Measurements from ENCODE around the gene ZMYM4.
"Not testable (repeated sequence)": the region's sequence is repeated elsewhere in the genome, so short reads cannot be mapped to it uniquely, and the experiment has no call there.

The ZMYM4 gene

DNA sequence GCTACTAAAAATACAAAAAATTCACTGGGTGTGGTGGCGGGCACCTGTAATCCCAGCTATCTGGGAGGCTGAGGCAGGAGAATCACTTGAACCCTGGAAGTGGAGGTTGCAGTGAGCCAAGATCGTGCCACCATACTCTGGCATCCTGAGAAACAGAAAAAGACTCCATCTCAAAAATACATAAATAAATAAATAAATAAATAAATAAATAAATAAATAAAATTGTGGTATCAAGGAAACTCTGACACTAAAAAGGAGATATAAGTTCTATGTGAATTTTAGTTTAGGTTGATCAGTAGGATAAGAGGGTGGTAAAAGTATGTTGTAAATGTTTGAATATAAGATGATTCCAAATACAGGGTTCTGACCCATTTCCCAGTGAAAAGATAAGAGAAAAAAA lies 63.1 kb downstream of the ZMYM4 start:
- DNase-seq: not testable (repeated sequence)

- DNase-seq: no peak
These were observed 66.0 kb downstream of the ZMYM4 start for GRCh38 chr1:35334485-35334884.

DNA sequence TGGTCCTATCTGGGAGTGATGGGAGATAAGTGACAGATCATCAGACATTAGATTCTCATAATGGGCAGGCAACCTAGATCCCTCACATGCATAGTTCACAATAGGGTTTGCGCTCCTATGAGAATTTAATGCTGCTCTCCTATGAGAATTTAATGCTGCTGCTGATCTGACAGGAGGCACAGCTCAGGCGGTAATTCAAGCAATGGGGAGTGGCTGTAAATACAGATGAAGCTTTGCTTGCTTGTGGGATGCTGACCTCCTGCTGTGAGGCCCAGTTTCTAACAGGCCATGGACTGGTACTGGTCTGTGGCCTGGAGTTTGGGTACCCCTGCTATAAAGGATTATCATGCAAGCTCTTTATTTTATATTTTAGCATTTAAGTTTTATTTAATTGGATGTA lies 72.0 kb downstream of the ZMYM4 start:
- DNase-seq: no peak

- no peak for DNase-seq
These were observed 77.0 kb downstream of the ZMYM4 start for GRCh38 chr1:35345439-35345981.

GRCh38 chr1:35350872-35351271 lies 82.4 kb downstream of the ZMYM4 start:
- DNase-seq: no peak

- no peak for DNase-seq
These were observed 91.5 kb downstream of the ZMYM4 start for GRCh38 chr1:35359995-35360394.

- no peak for DNase-seq
These were observed 93.1 kb downstream of the ZMYM4 start for GRCh38 chr1:35361638-35362037.

DNA sequence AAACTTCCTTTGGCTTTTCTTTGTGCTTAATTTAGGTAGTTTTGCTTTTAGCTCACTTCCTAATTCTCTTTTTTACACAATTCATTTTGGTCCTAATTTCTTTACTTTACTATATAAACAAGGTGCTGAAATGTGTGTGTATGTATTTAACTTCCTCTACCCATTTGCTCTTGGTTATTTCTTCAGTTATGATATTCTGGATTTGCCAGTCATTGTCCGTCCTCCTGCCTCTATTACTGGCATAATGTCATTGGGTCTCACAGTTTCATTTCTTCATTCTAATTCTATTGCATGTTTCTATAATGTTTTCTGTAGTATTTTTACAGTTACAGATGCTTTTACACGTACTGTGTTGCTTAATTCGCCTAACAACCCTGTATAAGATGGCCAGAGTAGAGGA lies 96.2 kb downstream of the ZMYM4 start:
- DNase-seq: no peak

GRCh38 chr1:35367914-35368313 lies 99.4 kb downstream of the ZMYM4 start:
- no peak for DNase-seq

GRCh38 chr1:35369922-35370671 lies 101.6 kb downstream of the ZMYM4 start:
- no peak for DNase-seq

GRCh38 chr1:35371506-35371905 lies 103.0 kb downstream of the ZMYM4 start:
- DNase-seq: no peak

DNA sequence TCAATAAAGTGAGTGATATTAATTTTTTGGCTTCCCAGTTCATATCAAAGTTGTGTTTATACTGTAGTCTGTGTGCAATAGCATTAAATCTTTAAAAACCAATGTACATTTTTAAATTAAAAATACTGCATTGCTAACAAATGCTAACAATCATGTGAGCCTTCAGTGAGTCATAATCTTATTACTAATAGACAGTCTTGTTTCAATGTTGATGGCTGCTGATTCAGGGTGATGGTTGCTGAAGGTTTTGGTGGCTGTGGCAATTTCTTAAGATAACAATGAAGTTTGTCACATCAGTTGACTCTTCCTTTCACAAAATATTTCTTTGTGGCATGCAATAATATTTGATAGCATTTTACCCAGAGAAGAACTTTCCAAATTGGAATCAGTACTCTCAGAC lies 109.0 kb downstream of the ZMYM4 start:
- no peak for DNase-seq

- DNase-seq: no peak
These were observed 111.0 kb downstream of the ZMYM4 start for GRCh38 chr1:35379317-35380000.

GRCh38 chr1:35380111-35380510 lies 111.6 kb downstream of the ZMYM4 start:
- DNase-seq: not testable (repeated sequence)

GRCh38 chr1:35382107-35382506 lies 113.6 kb downstream of the ZMYM4 start:
- no peak for DNase-seq

DNA sequence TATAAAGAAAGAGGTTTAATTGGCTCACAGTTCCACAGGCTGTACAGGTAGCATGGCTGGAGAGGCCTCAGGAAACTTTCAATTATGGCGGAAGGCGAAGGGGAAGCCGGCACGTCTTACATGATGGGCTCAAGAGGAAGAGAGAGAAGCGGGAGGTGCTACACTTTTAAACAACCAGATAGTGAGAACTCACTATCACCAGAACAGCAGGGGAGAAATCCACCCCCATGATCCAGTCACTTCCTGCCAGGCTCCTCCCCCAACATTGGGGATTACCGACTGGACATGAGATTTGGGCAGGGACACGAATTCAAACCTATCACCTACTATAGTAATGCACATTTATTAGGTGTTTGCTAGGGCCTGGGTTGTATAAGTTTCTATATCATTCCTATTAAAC lies 117.8 kb downstream of the ZMYM4 start:
- no peak for DNase-seq

GRCh38 chr1:35386959-35387358 lies 118.5 kb downstream of the ZMYM4 start:
- no peak for DNase-seq

GRCh38 chr1:35390600-35391494 lies 122.3 kb downstream of the ZMYM4 start:
- DNase-seq: no peak

DNA sequence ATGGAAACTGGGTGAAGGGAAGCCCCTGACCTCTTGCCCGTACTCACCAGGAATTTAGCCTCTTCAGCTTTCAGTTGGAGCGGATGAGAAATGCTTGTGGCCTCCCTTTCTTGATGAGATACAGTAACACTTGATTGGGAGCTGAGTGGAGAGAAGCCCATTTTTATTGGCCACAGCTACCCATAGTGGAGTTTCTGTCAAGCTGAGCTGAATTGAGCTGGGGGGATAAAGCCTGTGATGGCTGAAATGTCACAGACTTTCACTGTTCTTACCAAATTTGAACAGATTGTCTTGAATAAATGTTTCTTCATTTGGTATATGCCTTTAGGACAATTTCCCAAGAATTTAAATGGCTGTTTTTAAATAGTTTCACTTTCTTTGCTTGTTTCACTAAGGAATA lies 125.9 kb downstream of the ZMYM4 start:
- no peak for DNase-seq

- no peak for DNase-seq
These were observed 130.2 kb downstream of the ZMYM4 start for GRCh38 chr1:35398739-35399138.

DNA sequence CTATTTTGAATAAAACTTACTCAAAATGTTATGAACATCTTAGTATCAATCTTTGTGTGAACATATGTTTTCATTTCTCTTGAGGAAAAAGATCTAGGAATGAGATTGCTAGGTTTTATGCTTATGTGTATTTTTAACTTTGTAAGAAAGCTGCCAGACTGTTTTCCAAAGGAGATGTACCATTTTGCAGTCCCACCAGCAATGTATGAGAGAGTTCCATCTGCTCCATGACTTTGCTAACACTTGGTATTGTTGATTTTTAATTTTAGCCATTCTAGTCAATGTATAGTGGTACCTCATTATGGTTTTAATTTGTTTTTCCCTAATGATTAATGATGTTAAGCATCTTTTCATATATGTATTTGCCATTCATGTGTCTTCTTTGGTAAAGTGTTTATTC lies 132.5 kb downstream of the ZMYM4 start:
- DNase-seq: no peak

GRCh38 chr1:35406103-35406502 lies 137.6 kb downstream of the ZMYM4 start:
- DNase-seq: no peak

GRCh38 chr1:35407743-35408142 lies 139.2 kb downstream of the ZMYM4 start:
- no peak for DNase-seq
